OCI-LY3 (cell line): ENCODE data around the gene TEX35.
"Not testable (repeated sequence)": the region's sequence is repeated elsewhere in the genome, so short reads cannot be mapped to it uniquely, and the experiment has no call there.

ENCODE experiments used
- H2AFZ ChIP-seq: fragments of 200-600, 300-600 bp; shearing (Covaris generic); 2 replicates; pipeline ENCODE4 v1.6.0; 2014; ENCODE audit warnings: antibody characterized with exemption, low read depth, low read length
- H3K27ac ChIP-seq: fragments of 200-600, 300-600 bp; sonication (generic); 2 replicates; pipeline ENCODE4 v1.5.1; 2014; ENCODE audit warnings: mild to moderate bottlenecking, low read length, moderate library complexity, mixed read lengths
- H3K27me3 ChIP-seq: fragments of 200-600, 300-600 bp; sonication (generic); 2 replicates; pipeline ENCODE4 v1.6.1; 2014; ENCODE audit warnings: low read depth, low read length, mixed read lengths
- H3K36me3 ChIP-seq: fragments of 200-600, 300-600 bp; sonication (generic); replicated peaks from 2 replicates; pipeline ENCODE3; 2014; ENCODE audit warnings: low read depth, low read length, mixed read lengths
- H3K4me1 ChIP-seq: fragments of 300-600, 200-600 bp; sonication (generic); 2 replicates; pipeline ENCODE4 v1.6.1; 2014; ENCODE audit warnings: low read length, mixed read lengths
- H3K4me2 ChIP-seq: fragments of 200-600, 300-600 bp; sonication (generic); 2 replicates; pipeline ENCODE4 v1.6.1; 2014; ENCODE audit warnings: low read length, mixed read lengths
- H3K4me3 ChIP-seq: fragments of 300-600, 200-600 bp; sonication (generic); 2 replicates; pipeline ENCODE4 v1.5.1; 2014; ENCODE audit warnings: antibody characterized with exemption, mild to moderate bottlenecking, low read length, moderate library complexity
- H3K79me2 ChIP-seq: fragments of 300-600, 200-600 bp; shearing (Covaris generic); 2 replicates; pipeline ENCODE4 v1.6.1; 2014; ENCODE audit warnings: mild to moderate bottlenecking, low read length, mixed read lengths
- H3K9ac ChIP-seq: fragments of 300-600, 200-600 bp; shearing (Covaris generic); 2 replicates; pipeline ENCODE4 v1.6.0; 2014; ENCODE audit warnings: mild to moderate bottlenecking, low read length, moderate library complexity
- H3K9me3 ChIP-seq: fragments of 200-600, 300-600 bp; shearing (Covaris generic); 2 replicates; pipeline ENCODE4 v1.6.1; 2014; ENCODE audit warnings: low read length, mixed read lengths; ENCODE audit not compliant: insufficient read depth
- H4K20me1 ChIP-seq: fragments of 200-600, 300-600 bp; sonication (generic); 2 replicates; pipeline ENCODE4 v1.6.1; 2016; ENCODE audit warnings: low read length, mixed read lengths; ENCODE audit not compliant: insufficient read depth
- EZH2phosphoT487 ChIP-seq: fragments of 200-600 bp; shearing (Covaris generic); IDR thresholded peaks from 2 replicates; pipeline ENCODE4 v1.6.1; 2018; ENCODE audit warnings: antibody characterized with exemption, mixed run types, low read depth
- TF ChIP-seq, protein P1 (sequence below): fragments of 200-600, 300-600 bp; sonication (generic); IDR thresholded peaks from 2 replicates; pipeline ENCODE4 v1.5.1; 2014; ENCODE audit warnings: antibody characterized with exemption, low read length, low read depth

Gene TEX35

DNA sequence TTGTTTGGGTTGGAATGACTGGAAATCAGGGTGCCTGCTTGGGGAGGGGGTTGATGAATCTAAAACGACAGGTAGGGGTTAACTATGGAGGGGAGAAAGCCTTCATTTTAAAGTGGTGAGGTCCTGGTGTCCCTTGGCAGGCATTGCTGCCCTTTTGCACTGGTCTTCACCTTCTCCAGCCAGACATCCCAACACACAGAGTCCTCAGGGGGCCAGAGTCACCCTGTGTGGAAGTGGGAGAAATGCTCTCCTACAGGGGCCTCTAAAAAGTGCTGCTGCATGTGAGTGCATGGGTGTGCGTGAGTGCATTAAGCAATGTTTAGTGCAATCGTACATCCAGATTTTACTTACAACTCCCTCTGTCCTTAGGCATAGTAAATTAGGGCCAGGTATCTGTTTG is 39.0 kb downstream of the TEX35 start:
- H3K4me2 ChIP-seq: no peak overlapping the region
- H3K36me3 ChIP-seq: no peaks in the 10 kb centered on the region
- H3K27me3 ChIP-seq: no peaks in the 10 kb centered on the region
- H4K20me1 ChIP-seq: no peaks in the 10 kb centered on the region
- TF ChIP-seq, protein P1, sequence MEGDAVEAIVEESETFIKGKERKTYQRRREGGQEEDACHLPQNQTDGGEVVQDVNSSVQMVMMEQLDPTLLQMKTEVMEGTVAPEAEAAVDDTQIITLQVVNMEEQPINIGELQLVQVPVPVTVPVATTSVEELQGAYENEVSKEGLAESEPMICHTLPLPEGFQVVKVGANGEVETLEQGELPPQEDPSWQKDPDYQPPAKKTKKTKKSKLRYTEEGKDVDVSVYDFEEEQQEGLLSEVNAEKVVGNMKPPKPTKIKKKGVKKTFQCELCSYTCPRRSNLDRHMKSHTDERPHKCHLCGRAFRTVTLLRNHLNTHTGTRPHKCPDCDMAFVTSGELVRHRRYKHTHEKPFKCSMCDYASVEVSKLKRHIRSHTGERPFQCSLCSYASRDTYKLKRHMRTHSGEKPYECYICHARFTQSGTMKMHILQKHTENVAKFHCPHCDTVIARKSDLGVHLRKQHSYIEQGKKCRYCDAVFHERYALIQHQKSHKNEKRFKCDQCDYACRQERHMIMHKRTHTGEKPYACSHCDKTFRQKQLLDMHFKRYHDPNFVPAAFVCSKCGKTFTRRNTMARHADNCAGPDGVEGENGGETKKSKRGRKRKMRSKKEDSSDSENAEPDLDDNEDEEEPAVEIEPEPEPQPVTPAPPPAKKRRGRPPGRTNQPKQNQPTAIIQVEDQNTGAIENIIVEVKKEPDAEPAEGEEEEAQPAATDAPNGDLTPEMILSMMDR: no peak
- TF ChIP-seq EZH2phosphoT487: no peak
- no peaks in the 10 kb centered on the region for H3K79me2 ChIP-seq
- no peaks in the 10 kb centered on the region for H3K9me3 ChIP-seq
- H3K4me1 ChIP-seq: no peaks in the 10 kb centered on the region
- no peak overlapping the region for H3K27ac ChIP-seq
- H3K9ac ChIP-seq: no peak overlapping the region
- no peak overlapping the region for H3K4me3 ChIP-seq
- H2AFZ ChIP-seq: no peak overlapping the region

DNA sequence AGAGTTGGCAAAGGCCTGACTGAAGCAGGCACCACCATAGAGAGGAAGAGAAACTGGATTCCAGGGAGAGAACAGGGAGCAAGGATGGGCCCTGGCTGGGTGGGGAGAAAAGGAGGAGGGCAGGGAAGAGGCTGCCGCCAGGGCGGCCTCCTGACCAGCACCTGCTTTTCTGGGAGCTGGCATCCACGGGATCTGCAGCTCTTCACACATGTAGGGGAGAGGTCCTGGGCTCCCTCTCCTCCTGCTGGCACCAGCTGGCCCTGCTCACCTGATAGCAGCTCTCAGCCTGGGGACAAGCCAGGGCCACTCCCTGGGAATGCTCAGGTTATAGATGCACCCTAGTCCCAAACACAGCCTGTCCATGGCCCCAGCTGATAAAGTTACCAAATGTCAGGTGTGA is 39.9 kb downstream of the TEX35 start:
- Histone ChIP-seq H3K27me3 (no peaks in the 10 kb centered on the region), H3K4me3 (no peak overlapping the region), H3K9me3 (no peaks in the 10 kb centered on the region), H3K79me2 (no peaks in the 10 kb centered on the region), H3K27ac (no peak overlapping the region), H3K4me2 (no peak overlapping the region), H3K9ac (no peak overlapping the region), H4K20me1 (no peaks in the 10 kb centered on the region), H3K36me3 (no peaks in the 10 kb centered on the region), H3K4me1 (no peaks in the 10 kb centered on the region), H2AFZ (no peak overlapping the region)
- TF ChIP-seq, protein P1: no peak
- no peak for TF ChIP-seq EZH2phosphoT487

DNA sequence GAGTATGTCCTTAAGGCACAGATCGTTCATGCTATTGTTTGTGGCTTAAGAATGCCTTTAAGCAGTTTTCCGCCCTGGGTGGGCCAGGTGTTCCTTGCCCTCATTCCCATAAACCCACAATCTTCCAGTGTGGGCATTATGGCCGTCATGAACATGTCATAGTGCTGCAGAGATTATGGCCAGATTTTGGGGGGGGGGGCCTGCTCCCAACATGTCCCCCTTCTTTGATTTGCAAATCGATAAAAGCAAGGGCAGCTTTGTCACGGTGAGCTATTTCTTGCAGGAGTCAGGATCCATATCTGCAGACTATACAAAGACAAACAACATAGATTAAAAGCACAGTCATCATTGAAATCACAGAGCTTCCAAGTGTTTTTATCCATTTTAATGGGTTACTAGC is 41.4 kb downstream of the TEX35 start:
- H2AFZ ChIP-seq, H3K4me3 ChIP-seq, H3K27me3 ChIP-seq, H3K27ac ChIP-seq, H3K9ac ChIP-seq, H3K79me2 ChIP-seq, H3K4me2 ChIP-seq, H3K36me3 ChIP-seq, H3K9me3 ChIP-seq, H3K4me1 ChIP-seq, H4K20me1 ChIP-seq: not testable (repeated sequence)

DNA sequence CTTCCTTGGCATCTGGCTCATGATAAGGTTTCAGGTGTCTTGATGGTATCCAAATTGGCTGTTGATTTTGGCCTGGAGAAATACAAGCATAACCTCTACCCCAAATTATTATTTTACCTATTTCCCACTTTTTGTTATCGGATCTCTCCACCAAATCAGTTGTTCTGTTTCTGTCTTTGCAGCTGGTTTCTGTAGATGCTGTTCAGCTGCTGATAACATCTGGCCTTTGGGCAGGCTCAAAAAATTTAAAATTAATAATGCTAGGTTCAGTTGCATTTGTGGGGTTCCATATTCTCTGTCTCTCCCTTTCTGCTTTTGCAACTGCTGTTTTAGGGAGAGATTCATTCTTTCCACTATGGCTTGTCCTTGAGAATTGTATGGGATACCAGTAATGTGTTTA is 42.7 kb downstream of the TEX35 start:
- not testable (repeated sequence) for H2AFZ ChIP-seq

DNA sequence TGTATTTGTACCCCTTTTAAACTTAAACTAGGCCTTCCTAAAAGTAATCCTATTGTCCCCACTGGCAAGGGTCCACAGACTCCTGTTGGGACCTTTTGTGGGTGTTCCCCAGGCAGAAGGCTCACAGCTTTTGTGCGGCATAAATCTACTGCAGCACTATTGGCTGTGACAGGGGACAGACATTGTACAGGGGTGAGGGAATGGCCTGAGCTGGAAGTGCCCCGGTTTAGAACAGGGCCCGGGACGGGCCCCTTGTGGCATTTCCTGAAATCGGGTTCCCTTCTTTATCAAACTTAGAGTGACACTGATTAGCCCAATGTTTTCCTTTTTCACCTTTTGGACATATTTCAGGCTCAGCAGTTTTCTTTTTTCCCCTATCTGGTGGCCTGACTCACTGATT is 45.9 kb downstream of the TEX35 start:
- H3K4me2 ChIP-seq, H3K4me3 ChIP-seq, H3K9me3 ChIP-seq, H2AFZ ChIP-seq, H3K36me3 ChIP-seq, H3K9ac ChIP-seq, H3K27me3 ChIP-seq, H3K27ac ChIP-seq, H3K79me2 ChIP-seq, H4K20me1 ChIP-seq, H3K4me1 ChIP-seq: not testable (repeated sequence)

More for the DNA sequence above, 42.7 kb downstream of the TEX35 start:
- not testable (repeated sequence) for H3K4me2 ChIP-seq, H3K4me3 ChIP-seq, H3K9ac ChIP-seq, H3K27ac ChIP-seq, H3K36me3 ChIP-seq, H4K20me1 ChIP-seq, H3K9me3 ChIP-seq, H3K79me2 ChIP-seq, H3K4me1 ChIP-seq, H3K27me3 ChIP-seq
